Keratinocyte (primary cell): ENCODE measurements around the gene NTSR1. TPM values are rescaled to one million over a fixed set of nuclear protein-coding genes. Genes with fewer than 3 reads are reported as not detected.

Experiments
- DNase-seq: peaks from one replicate; pipeline ENCODE4 v3.0.0-alpha.2; 2011; ENCODE audit warnings: low read depth, missing footprints, low spot score
- FAIRE-seq: peaks from 2 replicates; lab custom pipeline; 2011; peaks lifted over from hg19 to GRCh38; lab: Jason Lieb, UNC
- H2AFZ ChIP-seq: 2 replicates; pipeline ENCODE4 v1.6.0; 2012; ENCODE audit warnings: low read length, control low read depth, inconsistent platforms; ENCODE audit not compliant: control insufficient read depth
- H3K27ac ChIP-seq: 2 replicates; pipeline ENCODE4 v1.5.1; 2011; ENCODE audit warnings: low read length; ENCODE audit not compliant: control insufficient read depth, insufficient read depth
- H3K27me3 ChIP-seq: 3 replicates; pipeline ENCODE4 v1.6.0; 2011; ENCODE audit warnings: low read length; ENCODE audit not compliant: control insufficient read depth, insufficient read depth; ENCODE audit errors: extremely low read depth
- H3K36me3 ChIP-seq, 2 experiments: 2 replicates in 1 of 2; 3 replicates in 1 of 2; pipeline ENCODE4 v1.5.1; 2011; ENCODE audit warnings: low read length in 2 of 2, mild to moderate bottlenecking in 1 of 2; ENCODE audit not compliant: control insufficient read depth in 2 of 2, insufficient read depth in 2 of 2; ENCODE audit errors: extremely low read depth in 1 of 2
- H3K4me1 ChIP-seq: 3 replicates; pipeline ENCODE4 v1.5.1; 2011; ENCODE audit warnings: low read length; ENCODE audit not compliant: control insufficient read depth, insufficient read depth; ENCODE audit errors: extremely low read depth
- H3K4me2 ChIP-seq: 3 replicates; pipeline ENCODE4 v1.6.0; 2011; ENCODE audit warnings: low read depth, low read length; ENCODE audit not compliant: control insufficient read depth, insufficient read depth; ENCODE audit errors: extremely low read depth
- H3K4me3 ChIP-seq, 3 experiments: fragments of 200-600 bp in 1 of 3; sonication (generic) in 1 of 3; 2 replicates in 2 of 3; 3 replicates in 1 of 3; pipeline ENCODE4 v1.5.1; 2011 to 2016; ENCODE audit warnings: low read length in 3 of 3, mild to moderate bottlenecking in 3 of 3, control low read depth in 2 of 3, inconsistent platforms in 1 of 3, low read depth in 1 of 3, mixed read lengths in 1 of 3, mixed run types in 1 of 3, moderate library complexity in 1 of 3; ENCODE audit not compliant: control insufficient read depth in 2 of 3, insufficient read depth in 2 of 3; ENCODE audit errors: extremely low read depth in 1 of 3
- H3K79me2 ChIP-seq: 2 replicates; pipeline ENCODE4 v1.6.0; 2012; ENCODE audit warnings: low read length; ENCODE audit not compliant: control insufficient read depth, insufficient read depth
- H3K9ac ChIP-seq: 3 replicates; pipeline ENCODE4 v1.6.0; 2011; ENCODE audit warnings: low read length; ENCODE audit not compliant: control insufficient read depth, insufficient read depth; ENCODE audit errors: extremely low read depth
- H3K9me1 ChIP-seq: 3 replicates; pipeline ENCODE4 v1.6.0; 2011; ENCODE audit warnings: low read length; ENCODE audit not compliant: control insufficient read depth, insufficient read depth; ENCODE audit errors: extremely low read depth
- H3K9me3 ChIP-seq: 2 replicates; pipeline ENCODE4 v1.5.1; 2012; ENCODE audit warnings: low read depth, low read length; ENCODE audit not compliant: control insufficient read depth
- H4K20me1 ChIP-seq: 3 replicates; pipeline ENCODE4 v1.6.0; 2011; ENCODE audit warnings: low read length; ENCODE audit not compliant: control insufficient read depth, insufficient read depth; ENCODE audit errors: extremely low read depth
- CTCF ChIP-seq, 3 experiments: IDR thresholded peaks in 1 of 3; conservative IDR thresholded peaks in 1 of 3; optimal IDR thresholded peaks in 1 of 3; 2 replicates in 2 of 3; 3 replicates in 1 of 3; pipeline versions ENCODE3 to v1.5.1; 2011; ENCODE audit warnings: low read length in 3 of 3, mild to moderate bottlenecking in 3 of 3, moderate library complexity in 2 of 3, control low read depth in 1 of 3, inconsistent platforms in 1 of 3; ENCODE audit not compliant: insufficient read depth in 2 of 3; ENCODE audit errors: extremely low read depth in 1 of 3
- EZH2 ChIP-seq: IDR thresholded peaks from one replicate; pipeline ENCODE4 v1.6.1; 2012; ENCODE audit warnings: inconsistent platforms, mild to moderate bottlenecking, low read length, moderate library complexity
- dilution Hi-C: fragments of 300-500 bp; cut with MboI; formaldehyde crosslinking; loops from one replicate; pipeline ENCODE4 v1.7.0; 2020; ENCODE audit warnings: low sequenced_read_pairs; ENCODE audit not compliant: extremely low pct_ligation_motif_present
- polyA plus RNA-seq, 5 experiments: library from polyadenylated mRNA; depleted of rRNA in 3 of 5; stranded (reverse) in 3 of 5; stranded (forward) in 1 of 5; unstranded in 1 of 5; fragments of >200 nt; gene quantifications; 1 replicate in 1 of 5; 2 replicates in 3 of 5; 3 replicates in 1 of 5; pipeline versions ENCODE4 v1.2.1 to v1.2.3, GENCODE V29; 2011 to 2012; ENCODE audit warnings: missing spikeins in 2 of 5, low read depth in 1 of 5, low replicate concordance in 1 of 5

Gene NTSR1
- polyA plus RNA-seq, 1 donor (not counting 4 experiments of a cell fraction or from before 2014, with no cell fraction given): 0.55 TPM

GRCh38 chr20:62710221-62710885, 1.7 kb downstream of the NTSR1 start:
- TF ChIP-seq CTCF (optimal IDR thresholded peaks at IDR 0.05 in 1 of 3, IDR thresholded peaks at IDR 0.05 in 1 of 3, conservative IDR thresholded peaks at IDR 0.05 in 1 of 3; ENCODE audit: extremely low read depth in 1 of 3, insufficient read depth in 2 of 3, low read length in 3 of 3): no peak
- TF ChIP-seq EZH2: no peak
- DNase-seq (no peak), FAIRE-seq (no peak)
- Histone ChIP-seq H2AFZ (no peak overlapping the region), H3K4me2 (peak overlapping the region; percentile 56), H3K4me1 (peaks cover 31% of the 10 kb centered on the region), H3K9ac (no peak overlapping the region), H3K79me2 (peaks cover 3% of the 10 kb centered on the region), H3K4me3 (peak overlapping the region in 2 of 3 experiments; percentile 13 to 22), H3K9me1 (no peaks in the 10 kb centered on the region), H3K27ac (no peak overlapping the region), H3K9me3 (no peaks in the 10 kb centered on the region), H3K27me3 (peaks cover 53% of the 10 kb centered on the region), H3K36me3 (no peaks in the 10 kb centered on the region), H4K20me1 (no peaks in the 10 kb centered on the region)
- dilution Hi-C loops: no loop called here

- dilution Hi-C loops: no loop called here
Observed at GRCh38 chr20:62710886-62711702, 2.5 kb downstream of the NTSR1 start.

More at GRCh38 chr20:62710886-62711702, 2.5 kb downstream of the NTSR1 start:
- Histone ChIP-seq H3K4me2 (peak overlapping the region; percentile 56), H3K9me1 (no peaks in the 10 kb centered on the region), H3K79me2 (peaks cover 3% of the 10 kb centered on the region), H3K36me3 (no peaks in the 10 kb centered on the region), H4K20me1 (no peaks in the 10 kb centered on the region), H3K4me1 (peaks cover 23% of the 10 kb centered on the region), H2AFZ (no peak overlapping the region), H3K9ac (no peak overlapping the region), H3K9me3 (no peaks in the 10 kb centered on the region), H3K4me3 (peak overlapping the region in 2 of 3 experiments; percentile 13 to 29), H3K27me3 (peaks cover 54% of the 10 kb centered on the region), H3K27ac (no peak overlapping the region)
- DNase-seq (no peak), FAIRE-seq (peak; percentile 63)
- no peak for TF ChIP-seq CTCF (optimal IDR thresholded peaks at IDR 0.05 in 1 of 3, IDR thresholded peaks at IDR 0.05 in 1 of 3, conservative IDR thresholded peaks at IDR 0.05 in 1 of 3; ENCODE audit: extremely low read depth in 1 of 3, insufficient read depth in 2 of 3, low read length in 3 of 3)
- TF ChIP-seq EZH2: no peak
